ENCODE results near the gene BOD1L1. TPM values are rescaled to one million over a fixed set of nuclear protein-coding genes. Genes with fewer than 3 reads are reported as not detected.

BOD1L1 gene
- total and polyA plus RNA-seq, 2 donors (not counting 1 experiment from before 2014, with no cell fraction given) = 20.1 to 34.3 TPM

- Histone ChIP-seq H3K9me3 (ENCODE audit: control insufficient read depth, insufficient read depth, low read depth, low read length) (no peaks in the 10 kb centered on the region), H3K27me3 (ENCODE audit: control insufficient read depth, insufficient read depth, low read length) (peaks cover 34% of the 10 kb centered on the region), H3K4me1 (ENCODE audit: control insufficient read depth, extremely low read depth, insufficient read depth, low read length) (no peaks in the 10 kb centered on the region), H2AFZ (ENCODE audit: low read length) (no peak overlapping the region), H3K36me3 (ENCODE audit: control insufficient read depth, insufficient read depth, low read length) (no peaks in the 10 kb centered on the region), H4K20me1 (ENCODE audit: control insufficient read depth, extremely low read depth, insufficient read depth, low read length) (no peaks in the 10 kb centered on the region), H3K79me2 (ENCODE audit: control insufficient read depth, insufficient read depth, low read length) (no peaks in the 10 kb centered on the region), H3K4me3 (replicated peaks in 1 of 4; ENCODE audit: control extremely low read depth in 1 of 4, insufficient read depth in 1 of 4, low read depth in 3 of 4, low read length in 4 of 4) (peak overlapping the region; percentile 26 to 53 (median 36)), H3K4me2 (ENCODE audit: extremely low read depth, insufficient read depth, low read length) (peak overlapping the region; percentile 58), H3K9ac (ENCODE audit: insufficient read depth, low read length) (no peak overlapping the region), H3K27ac (ENCODE audit: insufficient read depth, low read length) (no peak overlapping the region)
- no peak for DNase-seq (ENCODE audit: low read depth in 2 of 2)
- TF ChIP-seq, protein P1, sequence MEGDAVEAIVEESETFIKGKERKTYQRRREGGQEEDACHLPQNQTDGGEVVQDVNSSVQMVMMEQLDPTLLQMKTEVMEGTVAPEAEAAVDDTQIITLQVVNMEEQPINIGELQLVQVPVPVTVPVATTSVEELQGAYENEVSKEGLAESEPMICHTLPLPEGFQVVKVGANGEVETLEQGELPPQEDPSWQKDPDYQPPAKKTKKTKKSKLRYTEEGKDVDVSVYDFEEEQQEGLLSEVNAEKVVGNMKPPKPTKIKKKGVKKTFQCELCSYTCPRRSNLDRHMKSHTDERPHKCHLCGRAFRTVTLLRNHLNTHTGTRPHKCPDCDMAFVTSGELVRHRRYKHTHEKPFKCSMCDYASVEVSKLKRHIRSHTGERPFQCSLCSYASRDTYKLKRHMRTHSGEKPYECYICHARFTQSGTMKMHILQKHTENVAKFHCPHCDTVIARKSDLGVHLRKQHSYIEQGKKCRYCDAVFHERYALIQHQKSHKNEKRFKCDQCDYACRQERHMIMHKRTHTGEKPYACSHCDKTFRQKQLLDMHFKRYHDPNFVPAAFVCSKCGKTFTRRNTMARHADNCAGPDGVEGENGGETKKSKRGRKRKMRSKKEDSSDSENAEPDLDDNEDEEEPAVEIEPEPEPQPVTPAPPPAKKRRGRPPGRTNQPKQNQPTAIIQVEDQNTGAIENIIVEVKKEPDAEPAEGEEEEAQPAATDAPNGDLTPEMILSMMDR (conservative IDR thresholded peaks at IDR 0.05 in 1 of 2, IDR thresholded peaks at IDR 0.05 in 1 of 2; ENCODE audit: low read depth in 1 of 2, low read length in 2 of 2) = no peak
- TF ChIP-seq EZH2 (IDR thresholded peaks at IDR 0.05; ENCODE audit: low read length, missing control alignments) = peak; percentile 45
Measured at GRCh38 chr4:13547485-13548041, 80.0 kb downstream of the BOD1L1 start.

DNA sequence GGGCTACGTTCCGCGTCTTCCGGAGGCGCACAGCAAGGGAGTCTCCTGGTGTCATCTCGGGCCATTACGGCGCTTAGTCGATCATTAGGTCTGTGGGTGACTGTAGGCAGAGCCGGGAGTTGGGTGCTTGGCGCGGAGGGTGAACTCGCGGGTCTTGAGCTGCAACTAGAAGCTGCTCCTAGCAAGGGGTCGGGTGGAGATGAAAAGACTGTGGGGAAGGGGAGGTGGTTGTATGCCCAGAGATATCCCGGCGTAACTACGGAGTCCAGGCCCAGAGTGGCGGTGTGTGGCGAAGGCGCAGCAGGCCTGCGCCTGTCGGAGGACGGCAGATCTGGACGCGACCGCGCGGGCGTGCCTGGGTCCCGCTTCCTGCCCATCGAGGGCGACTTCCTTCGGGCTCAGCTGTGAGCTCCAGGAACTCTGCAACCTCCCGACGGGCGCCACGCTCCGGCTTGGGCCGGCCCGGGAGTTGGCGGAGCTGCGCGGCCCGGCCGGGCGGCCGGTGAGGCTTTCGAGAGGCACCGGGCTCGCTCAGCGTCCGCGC, 80.5 kb downstream of the BOD1L1 start:
- peak overlapping the region; percentile 58 for H3K4me2 ChIP-seq (ENCODE audit: extremely low read depth, insufficient read depth, low read length)
- peaks cover 39% of the 10 kb centered on the region for H3K27me3 ChIP-seq (ENCODE audit: control insufficient read depth, insufficient read depth, low read length)
- H3K36me3 ChIP-seq (ENCODE audit: control insufficient read depth, insufficient read depth, low read length) = no peaks in the 10 kb centered on the region
- H3K9me3 ChIP-seq (ENCODE audit: control insufficient read depth, insufficient read depth, low read depth, low read length) = no peaks in the 10 kb centered on the region
- H3K4me3 ChIP-seq (replicated peaks in 1 of 4; ENCODE audit: control extremely low read depth in 1 of 4, insufficient read depth in 1 of 4, low read depth in 3 of 4, low read length in 4 of 4) = peak overlapping the region; percentile 19 to 53 (median 33)
- no peak for DNase-seq (ENCODE audit: low read depth in 2 of 2)
- H3K79me2 ChIP-seq (ENCODE audit: control insufficient read depth, insufficient read depth, low read length) = no peaks in the 10 kb centered on the region
- no peak overlapping the region for H3K9ac ChIP-seq (ENCODE audit: insufficient read depth, low read length)
- TF ChIP-seq, protein P1 (conservative IDR thresholded peaks at IDR 0.05 in 1 of 2, IDR thresholded peaks at IDR 0.05 in 1 of 2; ENCODE audit: low read depth in 1 of 2, low read length in 2 of 2) = no peak
- TF ChIP-seq EZH2 (IDR thresholded peaks at IDR 0.05; ENCODE audit: low read length, missing control alignments) = peak; percentile 89
- no peaks in the 10 kb centered on the region for H4K20me1 ChIP-seq (ENCODE audit: control insufficient read depth, extremely low read depth, insufficient read depth, low read length)
- no peaks in the 10 kb centered on the region for H3K4me1 ChIP-seq (ENCODE audit: control insufficient read depth, extremely low read depth, insufficient read depth, low read length)
- H2AFZ ChIP-seq (ENCODE audit: low read length) = peak overlapping the region; percentile 8
- H3K27ac ChIP-seq (ENCODE audit: insufficient read depth, low read length) = no peak overlapping the region

GRCh38 chr4:13546142-13546940, 81.2 kb downstream of the BOD1L1 start:
- Histone ChIP-seq H4K20me1 (ENCODE audit: control insufficient read depth, extremely low read depth, insufficient read depth, low read length) (no peaks in the 10 kb centered on the region), H3K9ac (ENCODE audit: insufficient read depth, low read length) (no peak overlapping the region), H3K79me2 (ENCODE audit: control insufficient read depth, insufficient read depth, low read length) (no peaks in the 10 kb centered on the region), H3K9me3 (ENCODE audit: control insufficient read depth, insufficient read depth, low read depth, low read length) (no peaks in the 10 kb centered on the region), H3K4me2 (ENCODE audit: extremely low read depth, insufficient read depth, low read length) (no peak overlapping the region), H3K27me3 (ENCODE audit: control insufficient read depth, insufficient read depth, low read length) (peaks cover 44% of the 10 kb centered on the region), H2AFZ (ENCODE audit: low read length) (no peak overlapping the region), H3K27ac (ENCODE audit: insufficient read depth, low read length) (no peak overlapping the region), H3K4me3 (replicated peaks in 1 of 4; ENCODE audit: control extremely low read depth in 1 of 4, insufficient read depth in 1 of 4, low read depth in 3 of 4, low read length in 4 of 4) (no peak overlapping the region), H3K4me1 (ENCODE audit: control insufficient read depth, extremely low read depth, insufficient read depth, low read length) (no peaks in the 10 kb centered on the region), H3K36me3 (ENCODE audit: control insufficient read depth, insufficient read depth, low read length) (no peaks in the 10 kb centered on the region)
- no peak for DNase-seq (ENCODE audit: low read depth in 2 of 2)
- TF ChIP-seq, protein P1 (conservative IDR thresholded peaks at IDR 0.05 in 1 of 2, IDR thresholded peaks at IDR 0.05 in 1 of 2; ENCODE audit: low read depth in 1 of 2, low read length in 2 of 2) = no peak
- no peak for TF ChIP-seq EZH2 (IDR thresholded peaks at IDR 0.05; ENCODE audit: low read length, missing control alignments)
